HUES48 (cell line): ENCODE data around the gene ZSWIM3.

Source experiments
- H3K27ac ChIP-seq: one replicate; pipeline ENCODE4 v1.7.0; 2013; ENCODE audit warnings: low read depth, low read length, inconsistent platforms
- H3K27me3 ChIP-seq: 2 replicates; pipeline ENCODE4 v1.6.1; 2013; ENCODE audit warnings: mild to moderate bottlenecking, low read length; ENCODE audit not compliant: control insufficient read depth, insufficient read depth
- H3K36me3 ChIP-seq: 2 replicates; pipeline ENCODE4 v1.6.1; 2013; ENCODE audit warnings: low read length; ENCODE audit not compliant: control insufficient read depth, insufficient read depth
- H3K4me1 ChIP-seq: 2 replicates; pipeline ENCODE4 v1.6.1; 2013; ENCODE audit warnings: mild to moderate bottlenecking, low read length; ENCODE audit not compliant: control insufficient read depth, insufficient read depth
- H3K4me3 ChIP-seq: 2 replicates; pipeline ENCODE4 v1.5.1; 2013; ENCODE audit warnings: mild to moderate bottlenecking, low read depth, low read length
- H3K9ac ChIP-seq: 2 replicates; pipeline ENCODE4 v1.6.1; 2013; ENCODE audit warnings: mild to moderate bottlenecking, low read depth, low read length, moderate library complexity
- H3K9me3 ChIP-seq: 2 replicates; pipeline ENCODE4 v1.6.1; 2013; ENCODE audit warnings: low read length; ENCODE audit not compliant: control insufficient read depth, insufficient read depth

Gene ZSWIM3

GRCh38 chr20:45927071-45927878 lies 69.9 kb downstream of the ZSWIM3 start:
- no peaks in the 10 kb centered on the region for H3K36me3 ChIP-seq
- no peaks in the 10 kb centered on the region for H3K9me3 ChIP-seq
- no peaks in the 10 kb centered on the region for H3K27me3 ChIP-seq
- no peaks in the 10 kb centered on the region for H3K4me1 ChIP-seq
- H3K9ac ChIP-seq = no peak overlapping the region
- no peak overlapping the region for H3K27ac ChIP-seq
- H3K4me3 ChIP-seq = no peak overlapping the region
